Measurements from ENCODE around the gene SUMF2. TPM values are rescaled to one million over a fixed set of nuclear protein-coding genes. Genes with fewer than 3 reads are reported as not detected.

SUMF2 gene
- total and polyA plus RNA-seq, 2 of the 13 experiments (the other 11 are each of a cell fraction or from before 2014, with no cell fraction given) = 48.9 to 54.4 TPM

GRCh38 chr7:56063882-56064625, at the start of gene SUMF2 (continued):
- TF ChIP-seq AKNA (CRISPR knock-in tag; IDR thresholded peaks at IDR 0.05; ENCODE audit: borderline replicate concordance) (no peak), MYC (CRISPR knock-in tag; IDR thresholded peaks at IDR 0.05; ENCODE audit: borderline replicate concordance) (peak; percentile 95), KAT7 (CRISPR knock-in tag; IDR thresholded peaks at IDR 0.05; ENCODE audit: borderline replicate concordance) (peak; percentile 88; the same call in 1 of the 2 replicates), SIX4 (CRISPR knock-in tag; IDR thresholded peaks at IDR 0.05) (peak; percentile 48; the same call in 1 of the 2 replicates), ZNF556 (CRISPR knock-in tag; IDR thresholded peaks at IDR 0.05; ENCODE audit: borderline replicate concordance) (peak; percentile 33; the same call in 1 of the 2 replicates), TBP (CRISPR knock-in tag; IDR thresholded peaks at IDR 0.05) (0 out of 2 replicates have a peak, but pooled peaks have one; percentile 37), MAFF (IDR thresholded peaks at IDR 0.05; ENCODE audit: low read depth, low read length) (no peak), ZNF563 (CRISPR knock-in tag; IDR thresholded peaks at IDR 0.05) (peak; percentile 58), ZNF713 (CRISPR knock-in tag; IDR thresholded peaks at IDR 0.05) (no peak), ZMAT3 (CRISPR knock-in tag; conservative IDR thresholded peaks at IDR 0.05) (peak; percentile 97), DNMT1 (CRISPR knock-in tag; IDR thresholded peaks at IDR 0.05) (no peak), ZNF446 (CRISPR knock-in tag; IDR thresholded peaks at IDR 0.05) (no peak), KLF16 (CRISPR knock-in tag; IDR thresholded peaks at IDR 0.05) (no peak; a peak in 1 of 4 replicates), YEATS4 (CRISPR knock-in tag; IDR thresholded peaks at IDR 0.05; ENCODE audit: borderline replicate concordance) (peak; percentile 80; the same call in 1 of the 2 replicates), SMAD9 (CRISPR knock-in tag; IDR thresholded peaks at IDR 0.05) (no peak), CHD4 (IDR thresholded peaks at IDR 0.05; ENCODE audit: borderline replicate concordance, low read length) (no peak), ZBTB37 (CRISPR knock-in tag; IDR thresholded peaks at IDR 0.05) (0 out of 2 replicates have a peak, but pooled peaks have one; percentile 36), ZNF577 (CRISPR knock-in tag; IDR thresholded peaks at IDR 0.05; ENCODE audit: borderline replicate concordance, low read depth) (no peak), ARNTL (CRISPR knock-in tag; IDR thresholded peaks at IDR 0.05) (no peak), EP300 (IDR thresholded peaks at IDR 0.05; ENCODE audit: low read depth in 2 of 2, low read length in 2 of 2) (no peak), EP300 (CRISPR knock-in tag; IDR thresholded peaks at IDR 0.05; ENCODE audit: borderline replicate concordance) (no peak), TERF1 (CRISPR knock-in tag; IDR thresholded peaks at IDR 0.05) (no peak), MXD4 (CRISPR knock-in tag; IDR thresholded peaks at IDR 0.05) (peak; percentile 77; the same call in 1 of the 2 replicates)

Data from HepG2 (cell line).